GM19328 (cell line): ENCODE data around the gene PPP1R8.
"Not testable (repeated sequence)": the region's sequence is repeated elsewhere in the genome, so short reads cannot be mapped to it uniquely, and the experiment has no call there.

Experiments used
- ATAC-seq: cut with Tn5 transposase; IDR thresholded peaks from one replicate; pipeline ENCODE4 v1.9.1; 2021; ENCODE audit warnings: mild to moderate bottlenecking, moderate library complexity; ENCODE audit not compliant: unreplicated experiment

PPP1R8 gene

GRCh38 chr1:27830621-27831440 is at the start of gene PPP1R8:
PPP1R8 (plus strand) TSS chr1:27830782; CDS start chr1:27830836, 54 bp downstream.
- ATAC-seq, result peak; percentile 87

DNA sequence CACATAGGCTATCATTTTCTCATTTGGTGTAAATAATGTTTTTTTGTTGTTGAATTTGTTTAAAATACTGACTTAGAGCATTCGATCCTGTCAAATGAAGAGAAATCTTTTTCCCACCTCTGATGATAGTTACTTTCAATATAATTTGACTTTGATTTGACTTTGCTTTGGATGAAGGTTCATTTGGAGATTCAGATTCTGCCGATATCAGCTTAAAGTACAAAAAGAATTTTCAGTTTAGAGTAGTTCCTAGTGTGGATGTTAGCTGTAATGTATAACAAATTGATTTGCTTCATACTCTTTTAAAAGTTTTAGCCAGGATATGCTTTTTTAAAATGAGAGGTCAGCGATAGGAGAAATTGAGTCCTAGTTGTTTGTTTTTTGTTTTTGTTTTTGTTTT is 47.6 kb upstream of the PPP1R8 start:
- no peak for ATAC-seq

DNA sequence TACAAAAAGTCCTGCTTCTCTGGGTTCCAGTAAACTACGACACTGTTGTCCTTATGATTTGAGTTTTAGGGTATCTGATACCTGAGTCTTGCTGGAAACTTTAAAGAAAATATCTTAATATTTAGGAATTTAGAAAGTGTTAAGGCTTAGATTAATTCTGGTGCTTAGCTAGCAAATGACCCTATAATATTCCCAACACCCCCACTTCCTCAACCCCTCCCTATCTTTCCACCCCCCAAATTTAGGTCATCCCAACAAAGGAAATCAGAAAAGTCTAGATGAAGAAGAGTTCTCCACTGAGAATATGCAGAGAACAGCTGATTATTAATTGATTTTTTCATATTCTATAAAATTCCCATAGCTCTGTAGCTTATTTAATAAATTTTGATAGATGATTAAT is 45.9 kb upstream of the PPP1R8 start:
- no peak for ATAC-seq

GRCh38 chr1:27785781-27786455 is 44.7 kb upstream of the PPP1R8 start:
- ATAC-seq, result no peak

DNA sequence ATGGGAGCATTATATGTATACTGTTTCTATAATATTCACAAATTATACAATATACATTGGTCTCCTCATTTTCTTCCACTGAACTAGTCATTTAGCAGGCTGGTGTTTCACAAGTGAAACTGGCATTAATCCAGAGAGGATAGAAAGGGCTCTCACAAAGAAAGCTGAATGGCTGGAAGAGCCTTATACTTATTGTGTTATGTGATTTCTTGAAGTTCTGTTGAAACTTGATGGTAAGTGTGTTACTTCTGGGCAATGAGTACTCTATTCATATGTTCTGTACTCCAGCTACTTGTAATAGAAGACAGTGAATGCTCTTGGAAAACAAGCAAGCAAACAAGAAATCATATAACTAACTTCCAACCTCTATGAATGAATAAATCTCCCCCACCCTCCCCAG is 42.7 kb upstream of the PPP1R8 start:
- no peak for ATAC-seq

DNA sequence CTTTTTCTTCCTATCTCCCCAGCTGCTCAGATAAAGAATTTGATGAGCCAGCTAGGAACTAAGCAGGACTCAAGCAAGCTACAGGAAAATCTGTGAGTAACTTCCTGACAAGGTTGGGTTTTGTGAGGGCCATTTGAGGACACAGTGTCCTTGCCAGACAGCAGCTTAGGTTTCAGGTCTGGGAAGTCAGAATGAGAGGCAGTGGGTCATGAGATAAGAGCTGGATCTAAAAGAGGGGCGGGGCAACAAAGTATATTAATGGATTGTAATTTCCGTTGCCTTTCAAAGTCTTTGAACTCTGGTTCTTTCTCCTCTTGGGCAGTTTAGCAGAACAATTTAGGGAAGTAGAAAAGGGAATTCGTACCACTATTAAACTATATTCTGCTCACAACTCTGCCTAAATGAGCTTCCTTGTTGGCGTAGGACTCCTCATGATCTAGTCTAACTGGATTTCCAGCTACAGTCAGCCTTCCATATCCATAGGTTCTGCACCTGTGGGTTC is 41.0 kb upstream of the PPP1R8 start:
- no peak for ATAC-seq

- ATAC-seq, result not testable (repeated sequence)
Observed at GRCh38 chr1:27790270-27790669, 40.3 kb upstream of the PPP1R8 start.

- no peak for ATAC-seq
Observed at GRCh38 chr1:27795601-27796000, 35.0 kb upstream of the PPP1R8 start.

DNA sequence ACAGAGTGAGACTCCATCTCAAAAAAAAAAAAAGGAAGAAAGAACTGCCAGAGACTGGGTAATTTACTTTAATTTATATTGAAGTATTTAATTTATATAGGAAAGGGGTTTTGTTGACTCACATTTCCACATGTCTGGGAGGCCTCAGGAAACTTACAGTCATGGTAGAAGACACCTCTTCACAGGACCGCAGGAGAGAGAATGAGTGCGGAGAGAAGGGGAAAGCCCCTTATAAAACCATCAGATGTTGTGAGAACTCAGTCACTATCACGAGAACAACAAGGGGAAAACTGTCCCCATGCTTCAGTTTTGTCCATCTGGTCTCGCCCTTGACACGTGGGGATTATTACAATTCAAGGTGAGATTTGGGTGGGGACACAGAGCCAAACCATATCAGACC is 25.8 kb upstream of the PPP1R8 start:
- ATAC-seq, result no peak

GRCh38 chr1:27806758-27807157 is 23.8 kb upstream of the PPP1R8 start:
- no peak for ATAC-seq

DNA sequence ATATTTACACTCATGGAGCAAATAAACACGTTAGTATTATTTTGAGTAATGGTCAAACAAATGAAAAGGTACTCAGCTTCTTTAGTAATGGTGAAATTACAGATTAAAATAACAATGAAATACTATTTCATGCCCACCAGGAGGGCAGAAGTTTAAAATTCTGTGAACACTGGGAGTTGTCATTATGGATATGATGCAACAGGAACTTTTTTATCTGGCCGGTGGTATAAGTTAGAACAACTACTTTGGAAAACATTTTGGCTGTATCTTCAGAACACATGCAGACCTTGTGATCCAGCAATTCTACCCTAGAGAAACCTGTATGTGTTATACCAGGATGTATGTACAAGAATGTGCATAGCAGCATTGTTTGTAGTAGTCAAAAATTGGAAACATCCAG is 23.2 kb upstream of the PPP1R8 start:
- no peak for ATAC-seq

- ATAC-seq, result not testable (repeated sequence)
Observed at GRCh38 chr1:27808131-27808530, 22.5 kb upstream of the PPP1R8 start.

DNA sequence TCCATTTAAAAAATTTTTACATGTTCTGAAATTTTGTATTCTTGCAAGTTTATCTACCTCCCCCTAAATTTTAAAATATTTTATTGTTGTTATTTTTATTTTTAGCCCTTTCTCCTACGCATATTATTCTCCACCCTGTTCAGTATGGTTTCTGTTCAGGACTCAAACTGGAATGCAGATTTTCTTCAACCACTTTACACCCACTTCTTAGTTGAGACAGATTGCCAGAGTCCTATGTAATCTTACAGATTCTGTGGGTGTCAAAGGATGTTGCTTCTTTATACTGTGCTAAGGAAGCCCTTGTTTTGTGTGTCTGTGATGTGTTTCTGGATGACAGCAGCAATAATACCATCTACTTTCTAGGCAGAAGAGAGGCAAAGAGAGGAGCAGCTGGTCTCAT is 20.7 kb upstream of the PPP1R8 start:
- no peak for ATAC-seq

DNA sequence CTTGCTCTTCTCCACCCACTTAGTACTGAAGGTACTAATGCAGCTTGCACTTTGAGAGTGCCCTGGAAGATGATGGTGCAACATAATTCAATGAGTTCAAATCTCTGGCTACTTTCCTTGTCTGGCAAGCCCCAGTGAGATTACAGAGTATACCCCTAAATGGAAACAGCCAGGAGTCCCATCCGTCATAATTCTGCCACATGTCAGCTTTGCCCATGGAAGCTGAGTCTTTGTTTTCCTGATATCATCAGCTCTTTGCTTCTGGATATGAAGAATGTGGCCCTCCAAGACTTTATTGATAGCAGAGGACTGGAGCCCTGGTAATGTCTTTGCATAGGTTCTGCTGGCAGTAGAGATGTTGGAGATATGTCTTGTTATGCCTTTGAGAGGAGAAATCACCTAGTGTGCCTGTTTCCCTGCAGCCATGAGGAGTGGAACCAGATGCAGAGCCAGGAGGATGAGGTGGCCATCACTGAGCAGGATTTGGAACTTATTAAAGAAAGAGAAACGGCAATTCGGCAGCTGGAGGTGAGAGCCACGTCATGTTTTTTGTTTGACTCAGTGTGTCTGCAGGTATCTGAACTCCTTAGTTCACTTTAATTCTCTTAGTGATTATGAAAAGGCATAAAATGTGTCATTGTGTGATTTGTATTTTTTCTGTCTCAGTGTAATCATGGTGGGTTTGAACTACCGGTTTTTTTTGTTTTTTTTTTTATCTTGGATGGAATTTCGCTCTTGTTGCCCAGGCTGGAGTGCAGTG is 18.7 kb upstream of the PPP1R8 start:
- ATAC-seq, result no peak

DNA sequence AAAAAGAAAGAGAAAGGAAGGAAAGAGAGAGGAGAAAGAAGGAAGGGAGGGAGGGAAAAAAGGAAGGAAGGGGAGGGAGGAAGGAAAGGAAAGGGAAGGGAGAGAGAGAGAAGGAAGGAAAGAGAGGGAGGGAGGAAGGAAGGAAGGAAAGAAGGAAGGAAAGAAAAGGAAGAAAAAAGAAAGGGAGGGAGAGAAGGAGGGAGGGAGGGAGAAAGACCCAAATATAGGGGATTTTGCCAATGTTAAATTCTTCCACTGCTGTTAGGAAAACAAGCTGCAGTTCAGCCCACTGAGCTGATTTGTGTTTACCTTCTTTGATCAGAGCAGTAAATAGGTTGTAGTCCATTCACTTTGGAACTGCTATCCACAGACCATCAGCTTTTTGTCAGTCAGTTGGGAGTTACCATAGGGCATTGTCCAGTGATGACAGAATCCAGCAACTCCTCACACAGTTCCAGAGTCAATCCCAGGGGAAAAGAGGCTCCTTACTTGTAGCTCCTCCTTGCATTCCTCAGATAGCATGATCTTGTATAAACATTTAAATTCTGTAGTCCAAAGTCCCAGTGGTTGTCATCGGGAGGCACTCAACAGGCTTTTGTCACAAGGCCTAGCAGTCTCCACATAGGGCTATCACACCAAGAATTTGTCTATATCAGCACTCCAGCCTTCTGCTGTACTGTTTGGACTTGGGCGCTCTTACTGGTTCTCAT is 13.5 kb upstream of the PPP1R8 start:
- no peak for ATAC-seq

DNA sequence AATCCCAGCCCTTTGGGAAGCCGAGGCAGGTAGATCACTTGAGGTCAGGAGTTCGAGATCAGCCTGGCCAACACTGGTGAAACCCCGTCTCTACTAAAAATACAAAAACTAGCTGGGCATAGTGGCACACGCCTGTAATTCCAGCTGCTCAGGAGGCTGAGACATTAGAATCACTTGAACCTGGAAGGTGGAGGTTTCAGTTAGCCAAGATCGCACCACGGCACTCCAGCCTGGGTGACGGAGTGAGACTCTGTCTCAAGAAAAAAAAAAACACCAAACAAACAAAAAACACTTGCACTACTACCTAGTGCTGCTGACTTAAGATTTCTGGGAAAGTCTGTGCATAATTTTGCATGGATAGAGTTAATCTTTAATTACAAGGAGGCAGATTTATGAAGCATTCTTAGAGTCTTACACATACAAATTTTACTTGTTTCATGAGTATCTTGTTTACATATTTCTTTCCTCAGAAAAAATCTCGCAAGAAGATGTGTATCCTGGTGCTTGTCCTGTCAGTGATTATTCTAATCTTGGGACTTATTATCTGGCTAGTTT is 8.7 kb upstream of the PPP1R8 start:
- ATAC-seq, result no peak

DNA sequence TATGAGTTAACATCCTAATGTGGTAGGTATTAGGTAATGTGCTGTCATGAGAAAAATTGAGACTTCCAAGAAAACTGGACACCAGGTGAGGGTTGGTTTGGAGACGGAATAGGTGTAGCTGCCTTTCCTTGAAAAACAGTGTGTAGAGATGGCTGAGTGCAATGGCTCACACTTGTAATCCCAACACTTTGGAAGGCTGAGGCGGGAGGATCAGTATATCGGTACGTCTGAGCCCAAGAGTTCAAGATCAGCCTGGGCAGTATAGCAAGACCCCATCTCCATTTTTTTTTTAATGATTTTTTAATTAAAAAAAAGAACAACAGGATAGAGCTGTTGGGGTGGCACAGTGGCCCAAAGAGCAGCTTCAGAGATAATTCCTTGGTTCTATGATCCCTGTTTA is 6.8 kb upstream of the PPP1R8 start:
- ATAC-seq, result no peak

DNA sequence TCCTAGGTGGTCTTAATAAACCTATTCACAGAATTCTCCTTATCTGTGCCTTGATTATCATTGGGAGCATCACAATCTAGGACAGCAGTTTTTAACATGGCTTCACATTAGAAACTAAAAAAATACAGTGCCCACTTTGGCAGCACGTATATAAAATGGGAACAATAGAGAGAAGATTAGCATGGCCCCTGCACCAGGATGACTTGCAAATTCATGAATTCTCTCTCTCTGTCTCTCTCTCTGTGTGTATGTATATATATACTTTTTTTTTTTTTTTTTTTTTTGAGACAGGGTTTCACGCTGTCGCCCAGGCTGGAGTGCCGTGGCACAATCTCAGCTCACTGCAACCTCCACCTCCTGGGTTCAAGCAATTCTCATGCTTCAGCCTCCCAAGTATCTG is 6.2 kb upstream of the PPP1R8 start:
- ATAC-seq, result no peak

DNA sequence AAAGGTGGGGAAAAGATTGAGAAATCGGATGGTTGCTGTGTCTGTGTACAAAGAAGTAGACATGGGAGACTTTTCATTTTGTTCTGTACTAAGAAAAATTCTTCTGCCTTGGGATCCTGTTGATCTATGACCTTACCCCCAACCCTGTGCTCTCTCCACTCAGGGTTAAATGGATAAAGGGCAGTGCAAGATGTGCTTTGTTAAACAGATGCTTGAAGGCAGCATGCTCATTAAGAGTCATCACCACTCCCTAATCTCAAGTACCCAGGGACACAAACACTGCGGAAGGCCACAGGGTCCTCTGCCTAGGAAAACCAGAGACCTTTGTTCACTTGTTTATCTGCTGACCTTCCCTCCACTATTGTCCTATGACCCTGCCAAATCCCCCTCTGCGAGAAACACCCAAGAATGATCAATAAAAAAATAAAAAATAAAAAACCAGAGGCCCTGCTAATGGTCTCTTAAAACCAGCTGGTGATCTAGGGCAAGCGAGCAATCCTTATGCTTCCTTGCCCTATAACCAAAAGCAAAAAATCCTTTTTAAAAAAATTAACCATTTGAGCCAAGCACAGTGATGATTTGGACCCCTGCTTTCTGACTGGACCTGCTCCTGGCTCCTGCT is 1.1 kb upstream of the PPP1R8 start:
- ATAC-seq, result not testable (repeated sequence)
